ENCODE data around the gene UBE2G2. TPM values are rescaled to one million over a fixed set of nuclear protein-coding genes. Genes with fewer than 3 reads are reported as not detected.

The UBE2G2 gene
- total and polyA plus RNA-seq, 7 donors = 39.0 to 93.8 (median 72.8) TPM

DNA sequence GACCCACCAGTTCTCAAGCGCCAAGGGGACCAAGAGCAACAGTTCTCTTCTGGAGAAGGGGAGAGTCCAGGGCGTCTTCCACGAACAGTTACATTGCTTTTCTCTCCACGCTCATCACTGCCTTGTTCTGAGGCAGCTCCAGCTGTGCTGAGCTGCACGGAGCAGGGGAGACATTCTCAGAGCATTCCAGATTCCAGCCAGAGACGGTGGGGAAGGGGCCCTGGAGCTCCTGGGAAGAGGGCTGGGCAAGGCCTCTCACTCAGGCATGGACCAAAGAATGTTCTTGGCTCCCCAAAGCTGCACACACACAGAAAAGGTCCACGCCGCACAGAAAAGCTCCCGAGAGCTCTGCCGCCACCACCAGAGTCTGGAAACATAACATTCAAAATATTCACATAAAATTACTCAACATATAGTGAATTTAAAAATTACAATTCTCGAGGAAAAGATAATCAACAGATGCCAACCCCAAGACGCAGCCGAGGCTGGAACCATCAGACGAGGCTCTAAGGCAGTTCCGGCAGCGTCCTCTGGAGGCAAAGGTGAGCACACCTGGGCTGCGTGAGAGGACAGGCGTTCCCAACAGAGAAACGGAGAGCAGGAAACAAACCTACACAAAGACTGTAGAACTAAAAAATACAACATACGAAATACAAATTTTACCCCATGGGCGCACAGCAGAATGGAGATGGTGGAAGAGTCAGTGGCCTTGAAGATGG is 40.5 kb downstream of the UBE2G2 start:
- ATAC-seq = no peak
- no peaks in the 10 kb centered on the region for H3K4me1 ChIP-seq
- TF ChIP-seq, protein P1, sequence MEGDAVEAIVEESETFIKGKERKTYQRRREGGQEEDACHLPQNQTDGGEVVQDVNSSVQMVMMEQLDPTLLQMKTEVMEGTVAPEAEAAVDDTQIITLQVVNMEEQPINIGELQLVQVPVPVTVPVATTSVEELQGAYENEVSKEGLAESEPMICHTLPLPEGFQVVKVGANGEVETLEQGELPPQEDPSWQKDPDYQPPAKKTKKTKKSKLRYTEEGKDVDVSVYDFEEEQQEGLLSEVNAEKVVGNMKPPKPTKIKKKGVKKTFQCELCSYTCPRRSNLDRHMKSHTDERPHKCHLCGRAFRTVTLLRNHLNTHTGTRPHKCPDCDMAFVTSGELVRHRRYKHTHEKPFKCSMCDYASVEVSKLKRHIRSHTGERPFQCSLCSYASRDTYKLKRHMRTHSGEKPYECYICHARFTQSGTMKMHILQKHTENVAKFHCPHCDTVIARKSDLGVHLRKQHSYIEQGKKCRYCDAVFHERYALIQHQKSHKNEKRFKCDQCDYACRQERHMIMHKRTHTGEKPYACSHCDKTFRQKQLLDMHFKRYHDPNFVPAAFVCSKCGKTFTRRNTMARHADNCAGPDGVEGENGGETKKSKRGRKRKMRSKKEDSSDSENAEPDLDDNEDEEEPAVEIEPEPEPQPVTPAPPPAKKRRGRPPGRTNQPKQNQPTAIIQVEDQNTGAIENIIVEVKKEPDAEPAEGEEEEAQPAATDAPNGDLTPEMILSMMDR (IDR thresholded peaks at IDR 0.05) = no peak
- 68 to 74% (median 70%) methylated on average over 21 of the region's 21 CpGs for WGBS, 3 donors
- H3K9me3 ChIP-seq = no peaks in the 10 kb centered on the region
- H3K36me3 ChIP-seq (ENCODE audit: insufficient read depth in 1 of 2, low read depth in 1 of 2) = no peaks in the 10 kb centered on the region
- H3K27me3 ChIP-seq (ENCODE audit: insufficient read depth in 3 of 3, low read length in 2 of 3) = no peaks in the 10 kb centered on the region
- H3K4me3 ChIP-seq = no peak overlapping the region
- intact Hi-C loops (cut with DNase I) = no loop called here
- H3K27ac ChIP-seq = no peak overlapping the region
- DNase-seq = no peak

DNA sequence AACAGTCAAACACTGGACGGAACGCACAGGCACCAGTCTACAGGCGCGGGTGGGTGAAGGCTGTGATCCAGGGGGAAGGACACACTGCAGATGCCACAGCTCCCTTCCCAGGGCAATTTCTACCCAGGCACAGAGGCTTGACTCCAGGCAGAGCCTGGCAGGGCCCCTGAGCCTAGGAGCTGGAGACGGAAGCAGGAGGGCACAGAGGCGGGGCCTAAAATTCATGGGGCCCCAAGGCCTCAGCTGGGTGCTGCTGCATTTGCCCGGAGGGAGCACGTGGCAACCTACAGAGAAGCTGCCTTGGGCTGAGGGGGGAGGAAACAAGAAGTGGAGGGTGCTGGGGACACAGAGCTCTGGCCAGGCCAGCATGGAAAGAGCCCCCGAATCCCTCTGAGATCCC is 41.2 kb downstream of the UBE2G2 start:
- no peak overlapping the region for H3K4me3 ChIP-seq
- no peaks in the 10 kb centered on the region for H3K9me3 ChIP-seq
- ATAC-seq (no peak), DNase-seq (no peak)
- no peaks in the 10 kb centered on the region for H3K4me1 ChIP-seq
- H3K27me3 ChIP-seq (ENCODE audit: insufficient read depth in 3 of 3, low read length in 2 of 3) = no peaks in the 10 kb centered on the region
- no peak overlapping the region for H3K27ac ChIP-seq
- intact Hi-C loops (cut with DNase I) = no loop called here
- no peaks in the 10 kb centered on the region for H3K36me3 ChIP-seq (ENCODE audit: insufficient read depth in 1 of 2, low read depth in 1 of 2)
- TF ChIP-seq, protein P1 (IDR thresholded peaks at IDR 0.05) = no peak
- WGBS, 3 donors = 77 to 84% (median 78%) methylated on average over 9 of the region's 9 CpGs

DNA sequence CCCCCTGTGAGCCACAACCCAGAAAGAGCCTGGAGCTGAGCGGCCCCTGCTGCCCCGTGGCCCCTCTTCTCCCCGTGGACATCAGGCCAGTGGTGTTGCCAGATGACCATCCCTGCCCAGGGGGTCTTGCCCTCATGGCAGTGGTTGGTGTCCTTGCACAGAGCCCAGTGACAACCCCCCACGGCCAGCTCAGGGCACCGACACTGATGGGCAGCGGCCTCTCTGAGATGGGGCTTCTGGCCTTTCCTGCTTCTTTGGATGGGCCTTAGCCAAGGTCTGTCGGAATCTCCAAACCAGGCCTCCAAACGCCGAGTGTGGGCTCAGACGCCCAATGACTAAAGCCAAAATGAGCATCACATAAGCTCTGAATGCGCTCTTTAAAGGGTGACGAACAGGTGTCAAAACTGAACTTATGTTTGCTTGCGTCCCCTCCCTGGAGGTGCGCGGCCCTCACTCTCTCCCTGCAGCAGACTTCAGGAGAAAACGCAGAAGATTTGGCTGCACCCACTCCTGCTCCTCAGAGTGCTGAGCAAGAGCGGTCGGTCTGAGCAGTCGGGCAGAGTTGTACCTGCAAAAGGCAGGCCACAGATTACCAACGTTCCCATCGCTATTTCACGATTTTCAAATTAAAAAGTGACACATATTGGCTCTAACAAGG is 41.9 kb downstream of the UBE2G2 start:
- TF ChIP-seq, protein P1 (IDR thresholded peaks at IDR 0.05) = no peak
- Histone ChIP-seq H3K27ac (no peak overlapping the region), H3K4me3 (no peak overlapping the region), H3K27me3 (ENCODE audit: insufficient read depth in 3 of 3, low read length in 2 of 3) (no peaks in the 10 kb centered on the region), H3K4me1 (no peaks in the 10 kb centered on the region), H3K36me3 (ENCODE audit: insufficient read depth in 1 of 2, low read depth in 1 of 2) (no peaks in the 10 kb centered on the region), H3K9me3 (no peaks in the 10 kb centered on the region)
- no peak for DNase-seq
- no peak for ATAC-seq
- 82 to 93% (median 92%) methylated on average over 19 to 22 of the region's 22 CpGs for WGBS, 3 donors
- intact Hi-C loops (cut with DNase I) = loop anchor here in 1 of 2 donors (10.0 kb wide), 1 partner anchor 1925 kb away; no protein-coding TSS in a partner anchor

DNA sequence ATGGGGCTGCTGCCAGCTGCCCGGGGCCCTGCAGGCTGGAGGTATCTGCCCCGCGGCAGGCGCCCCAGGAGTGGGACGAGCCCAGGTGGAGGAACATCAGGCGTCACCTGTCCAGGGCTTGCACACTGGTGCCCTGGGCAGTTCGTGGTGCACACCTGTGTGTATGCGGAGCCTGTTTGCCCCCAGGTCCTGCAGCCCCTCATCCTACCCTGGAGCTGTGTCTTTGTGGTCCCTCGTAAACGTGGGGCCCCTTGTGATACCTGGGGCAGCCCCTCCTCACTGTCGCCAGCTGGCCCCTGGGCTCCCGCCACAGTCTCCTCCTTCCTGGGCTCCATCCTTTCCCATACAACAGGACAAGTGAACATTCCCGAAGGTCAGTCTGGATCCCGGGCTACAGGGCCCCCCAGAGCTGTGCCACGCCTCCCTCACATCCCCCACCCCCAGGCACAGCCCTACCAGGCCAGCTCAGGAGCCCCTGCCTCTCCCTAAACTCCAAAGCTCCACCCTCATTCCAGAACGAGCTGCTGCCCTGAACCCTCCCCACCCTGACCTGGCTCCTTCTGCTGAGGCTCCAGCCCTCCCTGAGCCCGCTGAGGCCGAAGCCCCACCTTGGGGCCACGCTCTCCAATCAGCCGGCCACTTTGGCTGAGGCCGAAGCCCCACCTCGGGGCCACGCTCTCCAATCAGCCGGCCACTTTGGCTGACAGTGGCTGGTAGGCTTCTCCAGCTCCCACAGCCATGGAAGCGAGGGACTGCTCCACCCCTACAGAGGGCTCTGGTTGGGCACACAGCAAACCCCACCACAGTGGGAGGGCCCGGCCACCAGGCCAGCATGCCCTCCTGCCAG is 42.6 kb downstream of the UBE2G2 start:
- intact Hi-C loops (cut with DNase I) = loop anchor here in 1 of 2 donors (10.0 kb wide), 1 partner anchor 1924 kb away; no protein-coding TSS in a partner anchor
- Histone ChIP-seq H3K36me3 (ENCODE audit: insufficient read depth in 1 of 2, low read depth in 1 of 2) (no peaks in the 10 kb centered on the region), H3K4me3 (no peak overlapping the region), H3K9me3 (no peaks in the 10 kb centered on the region), H3K4me1 (no peaks in the 10 kb centered on the region), H3K27me3 (ENCODE audit: insufficient read depth in 3 of 3, low read length in 2 of 3) (no peaks in the 10 kb centered on the region), H3K27ac (no peak overlapping the region)
- TF ChIP-seq, protein P1 (IDR thresholded peaks at IDR 0.05) = no peak
- DNase-seq (no peak), ATAC-seq (no peak)
- 74 to 87% (median 81%) methylated on average over 23 to 26 of the region's 26 CpGs for WGBS, 3 donors
